NCI-H2029 (cell line): ENCODE measurements around the gene SOX4.

ENCODE experiments used
- DNase-seq: peaks from one replicate; lab custom pipeline; 2025; lab: John Stamatoyannopoulos, UW

Gene SOX4

GRCh38 chr6:21594416-21595281 lies 1.1 kb downstream of the SOX4 start:
- peak; percentile 65 for DNase-seq

- peak; percentile 53 for DNase-seq
These were observed 2.0 kb downstream of the SOX4 start for GRCh38 chr6:21595285-21596144.

GRCh38 chr6:21596145-21596948 lies 2.8 kb downstream of the SOX4 start:
- peak; percentile 56 for DNase-seq

GRCh38 chr6:21596949-21597682 lies 3.6 kb downstream of the SOX4 start:
- DNase-seq, result peak; percentile 72

- DNase-seq, result peak; percentile 35
These were observed 4.5 kb downstream of the SOX4 start for GRCh38 chr6:21597801-21598673.

GRCh38 chr6:21598674-21599023 lies 5.1 kb downstream of the SOX4 start:
- DNase-seq, result no peak

GRCh38 chr6:21599051-21599696 lies 5.6 kb downstream of the SOX4 start:
- DNase-seq, result no peak

GRCh38 chr6:21601339-21601923 lies 7.9 kb downstream of the SOX4 start:
- DNase-seq, result no peak

GRCh38 chr6:21601932-21602390 lies 8.4 kb downstream of the SOX4 start:
- DNase-seq, result no peak

GRCh38 chr6:21603082-21603952 lies 9.8 kb downstream of the SOX4 start:
- no peak for DNase-seq

- no peak for DNase-seq
These were observed 10.5 kb downstream of the SOX4 start for GRCh38 chr6:21604081-21604480.

GRCh38 chr6:21605166-21605565 lies 11.6 kb downstream of the SOX4 start:
- no peak for DNase-seq

- DNase-seq, result no peak
These were observed 15.1 kb downstream of the SOX4 start for GRCh38 chr6:21608601-21609000.

- no peak for DNase-seq
These were observed 16.4 kb downstream of the SOX4 start for GRCh38 chr6:21609881-21610329.

GRCh38 chr6:21610341-21610740 lies 16.8 kb downstream of the SOX4 start:
- DNase-seq, result no peak

- DNase-seq, result no peak
These were observed 17.9 kb downstream of the SOX4 start for GRCh38 chr6:21611485-21611884.

- no peak for DNase-seq
These were observed 18.7 kb downstream of the SOX4 start for GRCh38 chr6:21612067-21612745.

- no peak for DNase-seq
These were observed 20.3 kb downstream of the SOX4 start for GRCh38 chr6:21613809-21614208.
